B cell (primary cell): ENCODE results near the gene PPP4C. TPM values are rescaled to one million over a fixed set of nuclear protein-coding genes. Genes with fewer than 3 reads are reported as not detected.
A peak's percentile ranks its signal among the peaks of the same experiment; 100 is the strongest.

Experiments
- ATAC-seq: fragments of 200-7000 bp; cut with Tn5 transposase; one replicate; pipeline ENCODE4 v1.10.0; 2021; ENCODE audit warnings: low read depth, mild to moderate bottlenecking, moderate number of reproducible peaks, moderate library complexity
- CTCF ChIA-PET: fragments of 350-600 bp; sonication (Branson Sonifier 250); formaldehyde crosslinking; loops from one replicate; lab custom pipeline; 2021; ENCODE audit warnings: antibody characterized with exemption, inconsistent platforms; lab: Charles Lee
- POLR2A ChIA-PET: fragments of 350-600 bp; sonication (Branson Sonifier 250); formaldehyde crosslinking; loops from one replicate; lab custom pipeline; 2021; ENCODE audit warnings: antibody characterized with exemption; lab: Charles Lee
- DNase-seq: peaks from one replicate; pipeline ENCODE4 v3.0.0; 2013
- H2AFZ ChIP-seq: 2 replicates; pipeline ENCODE4 v1.6.1; 2012; ENCODE audit warnings: mild to moderate bottlenecking, low read depth, low read length; ENCODE audit not compliant: insufficient read depth, poor library complexity, severe bottlenecking
- H3K27ac ChIP-seq, 2 donors: 1 replicate in 1 of 2; 2 replicates in 1 of 2; pipeline ENCODE4 v1.5.1; 2012 to 2013; ENCODE audit warnings: low read length in 2 of 2, mild to moderate bottlenecking in 2 of 2, moderate library complexity in 1 of 2
- H3K27me3 ChIP-seq, 4 experiments: fragments of 200-600 bp in 1 of 4; sonication (generic) in 1 of 4; replicated peaks in 1 of 4; 1 replicate in 2 of 4; 2 replicates in 2 of 4; pipeline versions ENCODE4 v1.6.1 to v1.7.0; 2013 to 2016; ENCODE audit warnings: low read length in 3 of 4, mild to moderate bottlenecking in 2 of 4, mixed read lengths in 1 of 4, moderate library complexity in 1 of 4; ENCODE audit not compliant: insufficient read depth in 4 of 4, control insufficient read depth in 3 of 4; ENCODE audit errors: control extremely low read depth in 1 of 4
- H3K36me3 ChIP-seq, 2 experiments: replicated peaks in 1 of 2; 1 replicate in 1 of 2; 2 replicates in 1 of 2; pipeline versions ENCODE4 v1.6.1 to v1.7.1; 2013; ENCODE audit warnings: low read length in 1 of 2; ENCODE audit not compliant: insufficient read depth in 2 of 2, control insufficient read depth in 1 of 2; ENCODE audit errors: control extremely low read depth in 1 of 2, extremely low read depth in 1 of 2
- H3K4me1 ChIP-seq, 2 donors: fragments of 200-600 bp in 1 of 2; sonication (generic) in 1 of 2; 1 replicate in 1 of 2; 2 replicates in 1 of 2; pipeline versions ENCODE4 v1.5.1 to v1.6.1; 2013 to 2017; ENCODE audit warnings: low read length in 2 of 2; ENCODE audit not compliant: control insufficient read depth in 2 of 2, insufficient read depth in 2 of 2
- H3K4me2 ChIP-seq: replicated peaks from 2 replicates; pipeline ENCODE3; 2012; ENCODE audit warnings: mild to moderate bottlenecking, low read depth, low read length; ENCODE audit not compliant: poor library complexity, severe bottlenecking
- H3K4me3 ChIP-seq, 5 experiments: fragments of 200-600 bp in 1 of 5; sonication (generic) in 1 of 5; 1 replicate in 3 of 5; 2 replicates in 2 of 5; pipeline versions ENCODE4 v1.5.1 to v1.7.0; 2011 to 2016; ENCODE audit warnings: low read length in 4 of 5, mild to moderate bottlenecking in 4 of 5, low read depth in 2 of 5, control low read depth in 1 of 5, moderate library complexity in 1 of 5; ENCODE audit not compliant: insufficient read depth in 1 of 5; ENCODE audit errors: control extremely low read depth in 1 of 5, extremely low read depth in 1 of 5
- H3K79me2 ChIP-seq: fragments of 200-600 bp; sonication (generic); one replicate; pipeline ENCODE4 v1.6.0; 2016; ENCODE audit warnings: low read length; ENCODE audit not compliant: control insufficient read depth, insufficient read depth
- H3K9ac ChIP-seq: fragments of 200-600 bp; sonication (generic); 2 replicates; pipeline ENCODE4 v1.6.1; 2017; ENCODE audit warnings: mild to moderate bottlenecking, low read length, moderate library complexity
- H3K9me3 ChIP-seq, 3 donors: one replicate each; pipeline versions ENCODE4 v1.6.1 to v1.7.1; 2013; ENCODE audit warnings: low read length in 2 of 3; ENCODE audit not compliant: control insufficient read depth in 2 of 3, insufficient read depth in 1 of 3; ENCODE audit errors: control extremely low read depth in 1 of 3
- H4K20me1 ChIP-seq: 2 replicates; pipeline ENCODE4 v1.6.0; 2012; ENCODE audit warnings: mild to moderate bottlenecking, low read length; ENCODE audit not compliant: insufficient read depth, control insufficient read depth, poor library complexity, severe bottlenecking
- H3K27ac Mint-ChIP-seq: one replicate; pipeline ENCODE4 v1.8.0; 2021; ENCODE audit warnings: mixed read lengths
- H3K27me3 Mint-ChIP-seq: one replicate; pipeline ENCODE4 v1.8.0; 2021; ENCODE audit warnings: mixed read lengths
- H3K4me1 Mint-ChIP-seq: one replicate; pipeline ENCODE4 v1.8.0; 2021; ENCODE audit warnings: mixed read lengths
- H3K4me3 Mint-ChIP-seq: one replicate; pipeline ENCODE4 v1.8.0; 2021; ENCODE audit warnings: mixed read lengths
- H3K9me3 Mint-ChIP-seq: one replicate; pipeline ENCODE4 v1.8.0; 2022; ENCODE audit warnings: mixed read lengths; ENCODE audit not compliant: insufficient read depth
- EZH2 ChIP-seq: IDR thresholded peaks from 2 replicates; pipeline ENCODE4 v1.6.1; 2012; ENCODE audit warnings: borderline replicate concordance, low read depth, mild to moderate bottlenecking, moderate library complexity, low read length; ENCODE audit not compliant: insufficient read depth, poor library complexity, severe bottlenecking
- WGBS: methylation state at CpG from one replicate; pipeline ENCODE4 v1.1.5; 2013; ENCODE audit warnings: missing lambda C conversion rate; ENCODE audit not compliant: insufficient coverage; 5-methylcytosine and 5-hydroxymethylcytosine counted together
- intact Hi-C: fragments of 100-400 bp; cut with micrococcal nuclease; formaldehyde crosslinking; loops from one replicate; pipeline ENCODE4 v1.10.0; 2022
- polyA plus RNA-seq: library from polyadenylated mRNA; depleted of rRNA; stranded (reverse); fragments of >200 nt; gene quantifications from 2 replicates; pipeline ENCODE4 v1.2.3, GENCODE V29; 2012
- total RNA-seq, 2 donors: library from RNA; stranded (reverse); fragments of 120-200 nt in 1 of 2; gene quantifications; 1 replicate in 1 of 2; 2 replicates in 1 of 2; pipeline versions ENCODE4 v1.2.3 to v1.2.4, GENCODE V29; 2013 to 2022
- TF ChIP-seq, protein P1 (sequence below): fragments of 200-600 bp; IDR thresholded peaks from one replicate; pipeline ENCODE4 v1.8.0; 2022; ENCODE audit warnings: antibody characterized with exemption, mild to moderate bottlenecking

The PPP4C gene
- total and polyA plus RNA-seq, 2 donors (not counting 1 experiment from before 2014, with no cell fraction given) = 93.3 to 106 TPM

DNA sequence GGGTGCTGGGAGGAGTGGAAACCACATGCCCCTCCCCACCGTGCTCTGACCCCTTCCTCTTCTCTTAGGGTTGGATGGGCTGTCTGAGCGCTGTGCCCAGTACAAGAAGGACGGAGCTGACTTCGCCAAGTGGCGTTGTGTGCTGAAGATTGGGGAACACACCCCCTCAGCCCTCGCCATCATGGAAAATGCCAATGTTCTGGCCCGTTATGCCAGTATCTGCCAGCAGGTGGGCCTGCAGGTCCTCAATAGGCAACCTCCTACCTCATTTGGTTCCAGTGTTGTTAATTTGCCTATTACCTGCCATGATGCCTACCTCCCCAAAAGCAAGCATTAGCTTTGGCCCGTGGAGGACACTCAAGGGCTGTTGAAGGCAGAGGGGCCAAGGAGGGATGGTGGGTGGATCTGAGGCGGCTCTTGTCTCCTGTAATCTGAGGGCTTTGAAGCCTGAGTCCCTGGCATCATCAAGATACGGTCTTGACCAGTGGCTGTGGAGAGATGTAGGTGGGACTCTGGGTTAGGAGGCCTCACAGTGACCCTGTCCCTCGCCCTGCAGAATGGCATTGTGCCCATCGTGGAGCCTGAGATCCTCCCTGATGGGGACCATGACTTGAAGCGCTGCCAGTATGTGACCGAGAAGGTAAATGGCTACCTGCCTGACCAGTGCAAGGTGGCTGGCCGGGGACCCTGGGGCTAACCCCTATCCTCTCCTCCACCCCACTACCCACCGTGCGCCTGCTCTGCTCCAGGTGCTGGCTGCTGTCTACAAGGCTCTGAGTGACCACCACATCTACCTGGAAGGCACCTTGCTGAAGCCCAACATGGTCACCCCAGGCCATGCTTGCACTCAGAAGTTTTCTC, 6.8 kb upstream of the PPP4C start:
- H3K27ac Mint-ChIP-seq = peak overlapping the region; percentile 70
- no peak overlapping the region for H2AFZ ChIP-seq
- TF ChIP-seq EZH2 = no peak
- TF ChIP-seq, protein P1, sequence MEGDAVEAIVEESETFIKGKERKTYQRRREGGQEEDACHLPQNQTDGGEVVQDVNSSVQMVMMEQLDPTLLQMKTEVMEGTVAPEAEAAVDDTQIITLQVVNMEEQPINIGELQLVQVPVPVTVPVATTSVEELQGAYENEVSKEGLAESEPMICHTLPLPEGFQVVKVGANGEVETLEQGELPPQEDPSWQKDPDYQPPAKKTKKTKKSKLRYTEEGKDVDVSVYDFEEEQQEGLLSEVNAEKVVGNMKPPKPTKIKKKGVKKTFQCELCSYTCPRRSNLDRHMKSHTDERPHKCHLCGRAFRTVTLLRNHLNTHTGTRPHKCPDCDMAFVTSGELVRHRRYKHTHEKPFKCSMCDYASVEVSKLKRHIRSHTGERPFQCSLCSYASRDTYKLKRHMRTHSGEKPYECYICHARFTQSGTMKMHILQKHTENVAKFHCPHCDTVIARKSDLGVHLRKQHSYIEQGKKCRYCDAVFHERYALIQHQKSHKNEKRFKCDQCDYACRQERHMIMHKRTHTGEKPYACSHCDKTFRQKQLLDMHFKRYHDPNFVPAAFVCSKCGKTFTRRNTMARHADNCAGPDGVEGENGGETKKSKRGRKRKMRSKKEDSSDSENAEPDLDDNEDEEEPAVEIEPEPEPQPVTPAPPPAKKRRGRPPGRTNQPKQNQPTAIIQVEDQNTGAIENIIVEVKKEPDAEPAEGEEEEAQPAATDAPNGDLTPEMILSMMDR = peak; percentile 68
- no peaks in the 10 kb centered on the region for H3K27me3 ChIP-seq
- peaks cover 10 to 32% of the 10 kb centered on the region in 2 donors for H3K4me1 ChIP-seq
- ChIA-PET CTCF (interaction anchor here (3.4 kb wide), 1 partner anchor 23 kb away, joined by 18 read pairs; the partner anchor contains the start of gene TBX6), POLR2A (interaction anchor here (1.3 kb wide), 1 partner anchor 114 kb away, joined by 3 read pairs; the partner anchor contains the start of gene CORO1A)
- H3K4me2 ChIP-seq = no peak overlapping the region
- peak overlapping the region in 1 of 2 donors; percentile 9 for H3K27ac ChIP-seq
- peak overlapping the region; percentile 41 for H3K4me3 Mint-ChIP-seq
- no peaks in the 10 kb centered on the region for H3K9me3 ChIP-seq
- H3K36me3 ChIP-seq = peaks cover 15 to 55% of the 10 kb centered on the region in 2 experiments
- peaks cover 48% of the 10 kb centered on the region for H4K20me1 ChIP-seq
- H3K9me3 Mint-ChIP-seq = no peaks in the 10 kb centered on the region
- WGBS = 91% methylated on average over 16 of the region's 17 CpGs
- DNase-seq (peak; percentile 72), ATAC-seq (no peak)
- peaks cover 26% of the 10 kb centered on the region for H3K4me1 Mint-ChIP-seq
- no peak overlapping the region for H3K4me3 ChIP-seq
- no peaks in the 10 kb centered on the region for H3K27me3 Mint-ChIP-seq
- H3K79me2 ChIP-seq = peaks cover 50% of the 10 kb centered on the region
- no peak overlapping the region for H3K9ac ChIP-seq
- intact Hi-C loops = loop anchor here (10.0 kb wide), 2 partner anchors 306 to 626 kb away; partner anchors contain the start of genes MYL11, SRCAP and TBC1D10B
